IMR-90 (cell line): ENCODE results near the gene MYO1C. TPM values are rescaled to one million over a fixed set of nuclear protein-coding genes. Genes with fewer than 3 reads are reported as not detected.

Source experiments
- ATAC-seq: fragments of 200-7000 bp; cut with Tn5 transposase; 2 replicates; pipeline ENCODE4 v1.9.1; 2020; ENCODE audit warnings: low read depth, mild to moderate bottlenecking, moderate library complexity
- BruUV-seq: library from RNA; stranded (reverse); fragments of 400-500 nt; replicated peaks from 2 replicates; lab custom pipeline; 2021; lab: Mats Ljungman, UMichigan
- CTCF ChIA-PET: fragments of 300-600 bp; formaldehyde crosslinking; extraction: SDS; loops from one replicate; lab custom pipeline; 2021; ENCODE audit warnings: antibody characterized with exemption; lab: Yijun Ruan, JAX
- POLR2A ChIA-PET: fragments of 300-600 bp; sonication (Branson Sonifier 250); formaldehyde crosslinking; loops from one replicate; lab custom pipeline; 2022; ENCODE audit warnings: antibody characterized with exemption; ENCODE audit not compliant: unreplicated experiment; lab: Charles Lee
- DNase-seq: peaks from one replicate; pipeline ENCODE4 v3.0.0; 2013
- H2AFZ ChIP-seq: replicated peaks from 2 replicates; pipeline ENCODE3; 2013; ENCODE audit warnings: low read length, mild to moderate bottlenecking; ENCODE audit not compliant: poor library complexity
- H2AK5ac ChIP-seq: 2 replicates; pipeline ENCODE4 v1.6.1; 2013; ENCODE audit warnings: low read depth, low read length, inconsistent platforms
- H2AK9ac ChIP-seq: replicated peaks from 2 replicates; pipeline ENCODE3; 2013; ENCODE audit warnings: mild to moderate bottlenecking, low read depth, low read length, moderate library complexity; ENCODE audit not compliant: poor library complexity
- H2BK120ac ChIP-seq: 2 replicates; pipeline ENCODE4 v1.6.1; 2013; ENCODE audit warnings: low read depth, low read length, inconsistent platforms
- H2BK15ac ChIP-seq: 3 replicates; pipeline ENCODE4 v1.6.1; 2013; ENCODE audit warnings: low read depth, low read length, inconsistent platforms
- H2BK20ac ChIP-seq: 2 replicates; pipeline ENCODE4 v1.6.1; 2013; ENCODE audit warnings: low read depth, mild to moderate bottlenecking, inconsistent platforms, low read length, moderate library complexity
- H2BK5ac ChIP-seq: 2 replicates; pipeline ENCODE4 v1.6.1; 2013; ENCODE audit warnings: mild to moderate bottlenecking, low read depth, low read length, inconsistent platforms; ENCODE audit not compliant: poor library complexity, severe bottlenecking
- H3K14ac ChIP-seq: replicated peaks from 2 replicates; pipeline ENCODE4 v1.6.1; 2013; ENCODE audit warnings: low read depth, low read length, inconsistent platforms
- H3K18ac ChIP-seq: 2 replicates; pipeline ENCODE4 v1.6.1; 2013; ENCODE audit warnings: low read depth, low read length, control low read depth
- H3K23ac ChIP-seq: 2 replicates; pipeline ENCODE4 v1.6.1; 2013; ENCODE audit warnings: low read depth, low read length, inconsistent platforms
- H3K27ac ChIP-seq: 2 replicates; pipeline ENCODE4 v1.5.1; 2013; ENCODE audit warnings: mild to moderate bottlenecking, control low read depth, low read length; ENCODE audit not compliant: insufficient read depth
- H3K27me3 ChIP-seq: 2 replicates; pipeline ENCODE4 v1.6.1; 2013; ENCODE audit warnings: low read length; ENCODE audit not compliant: control insufficient read depth, insufficient read depth
- H3K36me3 ChIP-seq: 2 replicates; pipeline ENCODE4 v1.6.1; 2013; ENCODE audit warnings: low read length, mixed read lengths; ENCODE audit not compliant: control insufficient read depth, insufficient read depth
- H3K4ac ChIP-seq: 2 replicates; pipeline ENCODE4 v1.6.1; 2013; ENCODE audit warnings: low read depth, low read length, inconsistent platforms
- H3K4me1 ChIP-seq: 2 replicates; pipeline ENCODE4 v1.6.1; 2013; ENCODE audit warnings: low read length, mixed read lengths; ENCODE audit not compliant: control insufficient read depth, insufficient read depth
- H3K4me2 ChIP-seq: 2 replicates; pipeline ENCODE4 v1.6.1; 2013; ENCODE audit warnings: low read depth, mild to moderate bottlenecking, control low read depth, low read length, moderate library complexity
- H3K4me3 ChIP-seq: 2 replicates; pipeline ENCODE4 v1.5.1; 2013; ENCODE audit warnings: low read depth, mild to moderate bottlenecking, control low read depth, low read length, moderate library complexity; ENCODE audit not compliant: insufficient read depth
- H3K56ac ChIP-seq: 2 replicates; pipeline ENCODE4 v1.6.1; 2013; ENCODE audit warnings: low read length, inconsistent platforms; ENCODE audit not compliant: insufficient read depth; ENCODE audit errors: extremely low read depth
- H3K79me1 ChIP-seq, 2 experiments: 2 replicates each; pipeline ENCODE4 v1.6.1; 2013; ENCODE audit warnings: low read length in 2 of 2, inconsistent platforms in 1 of 2, low read depth in 1 of 2
- H3K9ac ChIP-seq: 2 replicates; pipeline ENCODE4 v1.6.1; 2013; ENCODE audit warnings: low read depth, low read length, control low read depth
- H3K9me1 ChIP-seq: 2 replicates; pipeline ENCODE4 v1.6.1; 2013; ENCODE audit warnings: low read length, inconsistent platforms; ENCODE audit not compliant: insufficient read depth
- H3K9me3 ChIP-seq: 2 replicates; pipeline ENCODE4 v1.6.1; 2013; ENCODE audit warnings: low read length; ENCODE audit not compliant: control insufficient read depth, insufficient read depth
- H4K20me1 ChIP-seq: 2 replicates; pipeline ENCODE4 v1.6.1; 2013; ENCODE audit warnings: low read length, inconsistent platforms; ENCODE audit not compliant: insufficient read depth
- H4K5ac ChIP-seq: 2 replicates; pipeline ENCODE4 v1.6.1; 2013; ENCODE audit warnings: mild to moderate bottlenecking, low read depth, low read length, control low read depth
- H4K8ac ChIP-seq, 2 experiments: 2 replicates each; pipeline ENCODE4 v1.6.1; 2013; ENCODE audit warnings: low read depth in 2 of 2, low read length in 2 of 2, control low read depth in 1 of 2, inconsistent platforms in 1 of 2
- H4K91ac ChIP-seq: 2 replicates; pipeline ENCODE4 v1.6.1; 2013; ENCODE audit warnings: low read depth, low read length, inconsistent platforms; ENCODE audit not compliant: insufficient read depth
- CTCF ChIP-seq: conservative IDR thresholded peaks from 2 replicates; pipeline ENCODE4 v1.5.1; 2012; ENCODE audit warnings: mild to moderate bottlenecking, low read depth, low read length, improper control_type of control experiment
- FOS ChIP-seq: fragments of 150-350 bp; IDR thresholded peaks from 2 replicates; pipeline ENCODE4 v1.6.1; 2016; ENCODE audit warnings: low read depth, low read length
- MAFK ChIP-seq: IDR thresholded peaks from 2 replicates; pipeline ENCODE4 v1.6.1; 2012; ENCODE audit warnings: low read depth, low read length, improper control_type of control experiment
- WGBS, 2 experiments: methylation state at CpG; one replicate each; pipeline versions ENCODE4 v1.1.5 to v1.1.7; 2013; ENCODE audit warnings: missing lambda C conversion rate in 2 of 2; ENCODE audit not compliant: insufficient read length in 1 of 2; ENCODE audit errors: extremely low coverage in 2 of 2; 5-methylcytosine and 5-hydroxymethylcytosine counted together
- dilution Hi-C: fragments of 300-500 bp; cut with HindIII; formaldehyde crosslinking; loops from one replicate; pipeline ENCODE4 v1.14.3; 2018; ENCODE audit warnings: low sequenced_read_pairs; ENCODE audit not compliant: unreplicated experiment
- in situ Hi-C: fragments of 300-500 bp; cut with MboI; formaldehyde crosslinking; loops from 3 replicates; pipeline ENCODE4 v1.14.3; 2019; ENCODE audit warnings: low sequenced_read_pairs, inconsistent platforms, mixed read lengths
- intact Hi-C: fragments of 100-400 bp; cut with micrococcal nuclease; formaldehyde crosslinking; loops from 2 replicates; pipeline ENCODE4 v1.10.0; 2022
- polyA plus RNA-seq, 3 experiments: library from polyadenylated mRNA; depleted of rRNA; stranded (reverse); fragments of >200 nt; gene quantifications; 2 replicates each; pipeline ENCODE4 v1.2.3, GENCODE V29; 2012; ENCODE audit warnings: low replicate concordance in 1 of 3
- total RNA-seq: library from RNA; depleted of rRNA; stranded (reverse); fragments of >200 nt; gene quantifications from 2 replicates; pipeline ENCODE4 v1.2.3, GENCODE V29; 2012

The MYO1C gene
- total and polyA plus RNA-seq, 2 of the 4 experiments (the other 2 are of a cell fraction): 162 to 196 TPM

GRCh38 chr17:1488826-1489270 lies 3.6 kb downstream of the MYO1C start:
- Histone ChIP-seq H3K27ac (peak overlapping the region; percentile 89), H3K36me3 (peaks cover 3% of the 10 kb centered on the region; the same call in 1 of the 2 replicates), H4K8ac (peak overlapping the region; percentile 96), H2AFZ (peak overlapping the region; percentile 62), H3K9ac (peak overlapping the region; percentile 82), H3K14ac (peak overlapping the region; percentile 82), H2AK5ac (peak overlapping the region; percentile 90), H3K4me1 (peaks cover 28% of the 10 kb centered on the region), H4K91ac (peak overlapping the region; percentile 94), H3K18ac (peak overlapping the region; percentile 82; the same call in 1 of the 2 replicates), H3K9me1 (peaks cover 16% of the 10 kb centered on the region; the same call in 1 of the 2 replicates), H2BK5ac (peak overlapping the region; percentile 82), H3K79me1 (peaks cover 20 to 63% of the 10 kb centered on the region in 2 experiments), H3K4me3 (no peak overlapping the region), H3K27me3 (no peaks in the 10 kb centered on the region), H4K5ac (peak overlapping the region; percentile 66), H2AK9ac (peak overlapping the region; percentile 98), H2BK120ac (peak overlapping the region; percentile 83), H3K4me2 (peak overlapping the region; percentile 79), H3K23ac (peak overlapping the region; percentile 97), H4K20me1 (peaks cover 8% of the 10 kb centered on the region), H2BK20ac (peak overlapping the region; percentile 45), H3K4ac (peak overlapping the region; percentile 99), H2BK15ac (peak overlapping the region; percentile 88; the same call in 2 of the 3 replicates), H3K9me3 (no peaks in the 10 kb centered on the region), H3K56ac (peak overlapping the region; percentile 68; the same call in 1 of the 2 replicates)
- CTCF ChIA-PET: no interaction called here
- no CpG with 5 or more reads among the region's 7 CpGs for WGBS, 2 experiments
- dilution Hi-C loops (no loop called here), intact Hi-C loops (no loop called here), in situ Hi-C loops (no loop called here)
- POLR2A ChIA-PET: no interaction called here
- DNase-seq: no peak
- TF ChIP-seq CTCF: no peak
- TF ChIP-seq MAFK: no peak
- TF ChIP-seq FOS: no peak
- no TSS peak for BruUV-seq
- ATAC-seq: no peak
